Measurements from ENCODE around the gene CRIM1. TPM values are rescaled to one million over a fixed set of nuclear protein-coding genes. Genes with fewer than 3 reads are reported as not detected.

The CRIM1 gene
- total RNA-seq, 1 experiment from 2014 or later = 21.4 TPM

DNA sequence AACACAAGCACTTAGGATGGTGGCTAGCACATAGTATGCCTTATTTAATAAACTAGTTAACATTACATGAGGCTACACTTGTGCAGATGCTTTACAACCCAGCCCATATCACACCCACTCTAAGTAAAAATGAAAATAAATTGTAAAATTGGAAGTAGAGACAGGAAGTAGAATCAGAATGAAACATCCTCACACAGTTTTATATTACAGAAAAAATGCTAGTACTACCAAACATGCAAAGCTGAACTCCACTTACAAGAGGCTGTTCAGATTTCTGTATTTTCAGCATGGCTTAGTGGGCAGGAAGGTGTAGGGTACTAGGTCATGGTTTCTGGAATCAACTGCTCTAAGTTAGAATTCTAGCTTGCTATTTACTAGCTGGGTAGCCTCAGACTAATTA, 18.2 kb upstream of the CRIM1 start:
- Histone ChIP-seq H3K27me3 (ENCODE audit: control insufficient read depth, insufficient read depth, low read length) (no peaks in the 10 kb centered on the region), H3K4me3 (ENCODE audit: insufficient read depth, low read depth, low read length) (no peak overlapping the region), H3K36me3 (replicated peaks; ENCODE audit: control insufficient read depth, insufficient read depth, low read length) (no peaks in the 10 kb centered on the region)
- no peak for DNase-seq

DNA sequence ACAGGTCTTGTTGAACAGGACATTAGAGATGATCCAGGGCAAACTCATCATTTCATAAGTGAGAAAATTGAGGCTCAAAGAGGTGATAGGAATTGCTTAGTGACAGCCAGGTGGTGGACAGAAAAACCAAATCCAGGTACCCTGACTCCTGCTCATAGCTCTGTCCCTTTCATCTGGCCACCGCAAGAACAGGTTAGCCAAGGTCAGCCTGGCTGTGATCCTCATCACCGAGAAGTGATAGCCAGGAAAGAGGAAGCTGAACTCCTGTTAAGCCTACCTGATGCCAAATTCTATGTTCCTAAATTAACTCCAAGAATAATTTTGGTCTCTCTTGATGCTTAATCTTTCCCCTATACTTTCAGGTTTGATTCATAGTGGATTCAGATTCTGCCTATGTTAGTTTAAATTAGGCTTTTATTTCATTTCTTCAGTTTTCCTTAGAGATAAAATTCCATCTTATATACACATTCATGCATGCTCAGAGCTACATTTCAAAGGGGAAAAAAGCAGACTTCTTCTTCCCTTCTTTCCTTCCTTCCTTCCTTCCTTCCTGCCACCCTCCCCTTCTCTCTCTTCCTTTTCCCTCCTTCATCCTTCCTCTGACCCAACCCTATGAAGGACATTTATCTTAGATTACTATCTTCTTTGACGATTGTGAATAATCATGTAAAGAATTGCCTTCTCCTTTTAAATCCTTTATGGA, 17.3 kb upstream of the CRIM1 start:
- H3K4me3 ChIP-seq (ENCODE audit: insufficient read depth, low read depth, low read length) = no peak overlapping the region
- no peak for DNase-seq
- H3K36me3 ChIP-seq (replicated peaks; ENCODE audit: control insufficient read depth, insufficient read depth, low read length) = no peaks in the 10 kb centered on the region
- H3K27me3 ChIP-seq (ENCODE audit: control insufficient read depth, insufficient read depth, low read length) = no peaks in the 10 kb centered on the region

DNA sequence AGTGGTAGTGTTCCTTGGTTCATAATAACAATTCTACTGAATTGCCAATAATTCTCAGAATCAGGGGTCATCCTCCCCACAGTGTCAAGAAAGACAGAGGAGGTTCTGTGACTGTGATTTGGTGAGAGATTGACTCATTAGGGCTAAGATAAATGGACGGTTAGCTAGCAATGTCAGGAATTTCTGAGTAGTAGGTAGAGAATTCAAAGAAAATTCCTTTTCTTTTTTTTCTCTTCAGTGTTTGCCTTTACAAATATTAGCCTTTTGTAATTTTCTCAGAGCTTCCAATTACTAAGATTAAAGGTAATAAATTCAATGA, 16.8 kb upstream of the CRIM1 start:
- DNase-seq = no peak
- no peaks in the 10 kb centered on the region for H3K36me3 ChIP-seq (replicated peaks; ENCODE audit: control insufficient read depth, insufficient read depth, low read length)
- H3K4me3 ChIP-seq (ENCODE audit: insufficient read depth, low read depth, low read length) = no peak overlapping the region
- no peaks in the 10 kb centered on the region for H3K27me3 ChIP-seq (ENCODE audit: control insufficient read depth, insufficient read depth, low read length)

DNA sequence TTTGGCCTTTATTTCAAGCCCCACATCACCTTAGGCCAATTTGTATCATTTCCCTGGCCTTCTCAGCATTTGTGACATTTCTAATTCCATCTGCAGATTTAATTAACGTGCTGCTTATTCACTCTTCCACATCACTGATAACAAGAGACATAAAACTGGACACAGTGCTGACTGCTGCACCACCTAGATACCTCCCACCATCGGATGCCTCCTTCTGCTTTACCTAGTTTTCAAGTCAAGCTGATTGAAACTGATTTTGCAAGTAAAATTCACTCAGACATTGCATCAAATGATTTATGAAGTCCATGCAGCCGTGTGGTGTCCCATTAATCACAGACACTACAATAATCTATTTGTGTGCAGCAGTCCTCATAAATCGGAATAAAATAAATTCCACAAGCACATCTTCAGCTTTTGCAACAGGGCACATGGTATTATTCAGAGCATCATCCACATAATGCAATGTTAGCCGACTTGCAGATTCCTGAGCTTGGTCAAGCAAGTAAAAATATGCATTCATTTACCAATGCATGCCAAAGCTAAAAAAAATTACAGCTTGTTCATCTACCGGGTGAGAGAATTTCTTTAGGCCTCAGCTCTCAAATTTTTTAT, 15.9 kb upstream of the CRIM1 start:
- no peak for DNase-seq
- H3K36me3 ChIP-seq (replicated peaks; ENCODE audit: control insufficient read depth, insufficient read depth, low read length) = no peaks in the 10 kb centered on the region
- H3K27me3 ChIP-seq (ENCODE audit: control insufficient read depth, insufficient read depth, low read length) = no peaks in the 10 kb centered on the region
- no peak overlapping the region for H3K4me3 ChIP-seq (ENCODE audit: insufficient read depth, low read depth, low read length)

DNA sequence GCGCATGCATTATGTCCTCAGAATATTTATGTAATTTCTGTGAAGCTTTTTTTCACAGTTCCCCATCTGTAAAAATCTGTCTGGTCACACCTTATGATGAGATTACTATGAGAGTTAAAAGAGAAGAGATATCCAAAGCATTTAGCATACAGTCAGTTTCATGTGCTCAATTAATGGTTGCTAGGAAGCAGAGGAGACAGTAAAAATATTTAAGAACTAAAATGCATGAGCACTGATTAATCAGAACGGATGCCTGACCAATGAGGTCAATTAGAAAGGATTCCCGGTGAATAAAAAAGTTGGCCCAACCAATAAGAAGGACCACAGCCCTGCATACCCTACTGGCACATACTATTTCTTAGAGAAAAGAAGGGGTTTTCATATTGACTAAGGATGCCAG, 12.0 kb upstream of the CRIM1 start:
- Histone ChIP-seq H3K4me3 (ENCODE audit: insufficient read depth, low read depth, low read length) (no peak overlapping the region), H3K36me3 (replicated peaks; ENCODE audit: control insufficient read depth, insufficient read depth, low read length) (no peaks in the 10 kb centered on the region), H3K27me3 (ENCODE audit: control insufficient read depth, insufficient read depth, low read length) (no peaks in the 10 kb centered on the region)
- no peak for DNase-seq

DNA sequence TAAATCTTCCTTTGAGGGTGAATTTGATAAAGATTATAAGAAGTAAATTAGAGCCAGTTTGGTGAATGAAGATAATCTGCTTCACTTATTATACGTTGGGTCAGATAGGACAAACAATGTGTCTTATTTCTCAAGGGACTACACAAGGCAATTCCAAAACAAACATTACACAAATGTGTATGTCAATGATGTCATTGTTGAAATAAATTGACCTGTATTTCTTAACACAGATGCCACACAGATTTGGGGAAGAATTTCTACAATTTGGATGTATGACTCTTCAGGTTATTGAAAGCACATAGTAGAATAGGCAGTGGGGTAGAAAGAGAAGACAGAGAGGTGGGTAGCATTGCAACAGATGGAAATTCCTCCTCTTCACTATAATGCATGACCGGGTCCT, 6.9 kb upstream of the CRIM1 start:
- no peaks in the 10 kb centered on the region for H3K27me3 ChIP-seq (ENCODE audit: control insufficient read depth, insufficient read depth, low read length)
- no peak overlapping the region for H3K4me3 ChIP-seq (ENCODE audit: insufficient read depth, low read depth, low read length)
- H3K36me3 ChIP-seq (replicated peaks; ENCODE audit: control insufficient read depth, insufficient read depth, low read length) = no peaks in the 10 kb centered on the region
- no peak for DNase-seq

DNA sequence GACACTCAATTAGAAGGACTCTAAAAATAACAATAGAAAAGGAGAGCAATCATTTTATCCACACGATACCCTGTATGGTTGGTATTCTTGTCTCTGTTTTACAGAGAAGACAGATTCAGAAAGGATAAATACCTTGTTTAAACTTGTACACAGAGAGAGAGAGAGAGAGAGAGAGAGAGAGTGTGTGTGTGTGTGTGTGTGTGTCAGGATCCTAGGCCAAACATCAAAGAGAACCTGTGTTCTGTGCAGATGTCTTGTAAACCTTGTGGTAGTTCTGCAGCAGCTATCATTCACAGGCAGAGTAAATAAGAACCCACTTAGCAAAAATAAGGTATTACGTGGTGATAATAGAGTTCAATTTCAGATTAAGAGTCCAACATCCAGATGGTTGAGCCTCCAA, 4.3 kb upstream of the CRIM1 start:
- no peaks in the 10 kb centered on the region for H3K36me3 ChIP-seq (replicated peaks; ENCODE audit: control insufficient read depth, insufficient read depth, low read length)
- H3K27me3 ChIP-seq (ENCODE audit: control insufficient read depth, insufficient read depth, low read length) = no peaks in the 10 kb centered on the region
- no peak overlapping the region for H3K4me3 ChIP-seq (ENCODE audit: insufficient read depth, low read depth, low read length)
- DNase-seq = no peak

DNA sequence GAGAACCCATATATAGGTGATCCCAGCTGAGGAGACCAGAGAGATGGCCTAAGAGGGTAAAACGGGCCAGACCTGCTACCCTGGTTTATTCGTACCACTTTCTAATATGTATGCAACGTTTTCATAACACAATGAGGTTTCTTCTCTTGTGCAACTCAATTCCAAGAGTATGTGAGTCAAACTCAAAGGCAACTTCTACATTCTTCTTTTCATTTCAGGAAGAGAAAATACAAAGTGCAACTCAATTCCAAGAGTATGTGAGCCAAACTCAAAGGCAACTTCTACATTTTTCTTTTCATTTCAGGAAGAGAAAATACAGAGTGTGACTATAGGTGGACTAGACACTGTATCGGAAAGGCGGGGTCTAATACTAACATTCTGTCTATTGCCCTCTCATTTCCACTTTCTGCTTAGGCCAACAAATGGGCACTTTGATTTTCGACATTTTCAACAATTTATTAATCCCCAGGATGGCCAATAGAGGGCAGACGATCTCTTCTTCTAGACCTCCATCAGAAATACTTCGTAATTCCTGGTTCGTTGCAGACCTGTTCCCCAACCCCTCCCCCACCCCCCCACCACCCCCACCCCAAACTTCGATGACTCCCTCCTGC, 3.7 kb upstream of the CRIM1 start:
- Histone ChIP-seq H3K4me3 (ENCODE audit: insufficient read depth, low read depth, low read length) (no peak overlapping the region), H3K36me3 (replicated peaks; ENCODE audit: control insufficient read depth, insufficient read depth, low read length) (no peaks in the 10 kb centered on the region), H3K27me3 (ENCODE audit: control insufficient read depth, insufficient read depth, low read length) (no peaks in the 10 kb centered on the region)
- DNase-seq = peak; percentile 64

DNA sequence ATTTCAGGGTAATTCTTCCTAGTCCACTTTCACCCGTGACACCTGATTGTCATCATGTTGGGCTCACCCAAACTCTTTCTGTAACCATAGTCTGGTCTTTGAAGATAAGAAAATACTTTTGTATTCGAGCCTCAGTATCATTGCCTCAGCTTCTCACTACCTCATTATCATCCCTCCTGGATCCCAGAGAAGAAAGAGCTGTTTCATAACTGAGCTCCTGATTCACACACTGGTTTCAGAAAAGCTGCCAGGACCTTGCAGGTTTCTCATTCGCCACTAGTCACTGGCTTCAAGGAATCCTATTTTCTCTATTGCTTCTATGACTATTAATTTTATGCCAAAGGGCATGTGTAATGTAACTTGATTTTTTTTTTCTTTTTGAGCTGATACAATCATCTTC, 2.9 kb upstream of the CRIM1 start:
- Histone ChIP-seq H3K27me3 (ENCODE audit: control insufficient read depth, insufficient read depth, low read length) (no peaks in the 10 kb centered on the region), H3K36me3 (replicated peaks; ENCODE audit: control insufficient read depth, insufficient read depth, low read length) (no peaks in the 10 kb centered on the region), H3K4me3 (ENCODE audit: insufficient read depth, low read depth, low read length) (no peak overlapping the region)
- no peak for DNase-seq

DNA sequence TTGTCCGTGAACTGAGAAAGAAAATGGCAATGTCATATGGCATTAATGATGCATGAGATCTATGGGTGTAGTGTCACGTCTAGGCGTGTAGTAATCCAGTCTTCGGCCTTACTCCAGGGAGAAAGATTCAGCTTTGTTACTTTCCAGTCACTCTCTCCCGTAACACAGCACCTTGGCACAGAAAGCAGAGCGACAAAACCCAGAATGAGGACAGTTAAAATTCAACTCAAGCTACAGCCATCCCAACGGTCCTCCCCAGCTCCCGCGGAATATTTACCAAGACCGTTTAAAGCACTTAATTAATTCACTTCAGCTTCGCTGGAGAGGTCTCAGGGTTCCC, 797 bp upstream of the CRIM1 start:
- Histone ChIP-seq H3K36me3 (replicated peaks; ENCODE audit: control insufficient read depth, insufficient read depth, low read length) (no peaks in the 10 kb centered on the region), H3K27me3 (ENCODE audit: control insufficient read depth, insufficient read depth, low read length) (no peaks in the 10 kb centered on the region), H3K4me3 (ENCODE audit: insufficient read depth, low read depth, low read length) (peak overlapping the region; percentile 63)
- DNase-seq = no peak

DNA sequence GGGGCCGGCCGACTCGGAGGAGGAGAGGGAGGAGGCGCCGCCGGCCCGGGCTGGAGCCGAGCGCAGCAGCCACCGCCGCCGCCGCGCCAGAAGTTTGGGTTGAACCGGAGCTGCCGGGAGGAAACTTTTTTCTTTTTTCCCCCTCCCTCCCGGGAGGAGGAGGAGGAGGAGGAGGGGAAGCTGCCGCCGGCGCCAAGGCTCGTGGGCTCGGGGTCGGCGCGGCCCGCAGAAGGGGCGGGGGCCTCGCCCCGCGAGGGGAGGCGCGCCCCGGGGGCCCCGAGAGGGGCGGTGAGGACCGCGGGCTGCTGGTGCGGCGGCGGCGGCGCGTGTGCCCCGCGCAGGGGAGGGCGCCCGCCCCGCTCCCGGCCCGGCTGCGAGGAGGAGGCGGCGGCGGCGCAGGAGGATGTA, 316 bp downstream of the CRIM1 start:
- Histone ChIP-seq H3K36me3 (replicated peaks; ENCODE audit: control insufficient read depth, insufficient read depth, low read length) (no peaks in the 10 kb centered on the region; the same call in 1 of the 2 replicates), H3K4me3 (ENCODE audit: insufficient read depth, low read depth, low read length) (peak overlapping the region; percentile 88), H3K27me3 (ENCODE audit: control insufficient read depth, insufficient read depth, low read length) (no peaks in the 10 kb centered on the region)
- DNase-seq = peak; percentile 74

DNA sequence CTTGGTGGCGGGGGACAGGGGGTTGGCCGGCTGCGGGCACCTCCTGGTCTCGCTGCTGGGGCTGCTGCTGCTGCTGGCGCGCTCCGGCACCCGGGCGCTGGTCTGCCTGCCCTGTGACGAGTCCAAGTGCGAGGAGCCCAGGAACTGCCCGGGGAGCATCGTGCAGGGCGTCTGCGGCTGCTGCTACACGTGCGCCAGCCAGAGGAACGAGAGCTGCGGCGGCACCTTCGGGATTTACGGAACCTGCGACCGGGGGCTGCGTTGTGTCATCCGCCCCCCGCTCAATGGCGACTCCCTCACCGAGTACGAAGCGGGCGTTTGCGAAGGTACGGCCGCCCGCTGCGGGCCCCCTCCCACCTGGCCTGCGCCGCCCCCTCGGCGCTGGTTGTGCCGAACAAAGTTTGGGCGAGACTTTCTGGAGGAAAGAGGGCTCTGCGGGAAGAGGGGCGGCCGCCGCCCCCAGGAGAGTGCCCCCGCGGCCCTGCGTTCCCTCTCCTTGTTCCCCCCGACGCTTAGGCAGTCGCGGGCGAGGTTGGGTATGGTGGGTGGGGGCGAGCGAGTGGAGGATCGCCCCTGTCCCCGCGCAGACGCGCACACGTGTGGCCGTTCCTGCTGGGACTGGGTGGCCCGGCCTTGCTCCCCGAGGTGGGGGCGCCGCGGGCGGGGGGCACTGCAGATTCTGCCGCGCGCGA, 866 bp downstream of the CRIM1 start:
- peak; percentile 73 for DNase-seq
- Histone ChIP-seq H3K27me3 (ENCODE audit: control insufficient read depth, insufficient read depth, low read length) (no peaks in the 10 kb centered on the region), H3K36me3 (replicated peaks; ENCODE audit: control insufficient read depth, insufficient read depth, low read length) (no peaks in the 10 kb centered on the region; the same call in 1 of the 2 replicates), H3K4me3 (ENCODE audit: insufficient read depth, low read depth, low read length) (peak overlapping the region; percentile 88)

DNA sequence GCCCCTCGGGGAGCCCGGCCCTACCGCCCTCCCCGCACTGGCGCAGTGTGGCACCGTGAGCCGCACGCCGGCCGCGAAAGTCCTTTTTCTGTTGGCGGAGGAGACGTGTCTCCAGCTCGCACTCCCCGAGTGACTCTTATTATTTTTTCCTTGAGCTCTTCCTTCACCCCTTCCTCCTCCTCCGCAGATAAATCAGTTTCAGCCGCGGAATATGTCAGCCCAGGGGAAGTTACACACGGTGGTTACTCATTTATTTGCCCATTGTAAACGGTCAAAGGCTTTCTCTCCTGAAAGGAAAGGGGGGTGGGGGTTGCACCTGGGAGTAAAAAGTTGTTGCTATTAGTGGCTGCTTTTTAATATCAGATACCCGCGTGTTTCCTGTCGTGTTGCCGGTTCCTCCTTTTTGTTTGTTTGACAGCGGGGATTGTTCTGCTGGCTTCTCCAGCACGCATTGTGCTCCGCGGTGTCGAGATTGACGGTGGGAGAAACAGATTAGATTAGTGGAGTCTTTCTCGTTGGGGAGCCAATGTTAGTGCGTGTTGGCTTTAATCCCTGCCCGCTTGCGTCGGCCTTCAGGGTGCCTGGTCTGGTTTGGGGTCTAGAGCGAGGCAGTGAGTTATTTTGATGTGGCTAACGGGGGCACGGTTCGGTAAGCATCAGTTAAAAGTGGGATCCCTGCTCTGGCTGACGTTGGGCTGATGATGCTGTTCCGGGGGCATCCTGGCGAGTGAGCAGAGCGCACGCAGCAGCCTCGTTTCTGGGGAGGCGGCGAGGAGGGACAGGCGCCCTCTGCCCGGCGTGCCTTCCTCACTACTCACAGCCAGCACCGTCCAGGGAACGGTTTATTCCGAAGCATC, 1.6 kb downstream of the CRIM1 start:
- peak; percentile 59 for DNase-seq
- H3K27me3 ChIP-seq (ENCODE audit: control insufficient read depth, insufficient read depth, low read length) = no peaks in the 10 kb centered on the region
- H3K36me3 ChIP-seq (replicated peaks; ENCODE audit: control insufficient read depth, insufficient read depth, low read length) = no peaks in the 10 kb centered on the region; the same call in 1 of the 2 replicates
- H3K4me3 ChIP-seq (ENCODE audit: insufficient read depth, low read depth, low read length) = peak overlapping the region; percentile 88

DNA sequence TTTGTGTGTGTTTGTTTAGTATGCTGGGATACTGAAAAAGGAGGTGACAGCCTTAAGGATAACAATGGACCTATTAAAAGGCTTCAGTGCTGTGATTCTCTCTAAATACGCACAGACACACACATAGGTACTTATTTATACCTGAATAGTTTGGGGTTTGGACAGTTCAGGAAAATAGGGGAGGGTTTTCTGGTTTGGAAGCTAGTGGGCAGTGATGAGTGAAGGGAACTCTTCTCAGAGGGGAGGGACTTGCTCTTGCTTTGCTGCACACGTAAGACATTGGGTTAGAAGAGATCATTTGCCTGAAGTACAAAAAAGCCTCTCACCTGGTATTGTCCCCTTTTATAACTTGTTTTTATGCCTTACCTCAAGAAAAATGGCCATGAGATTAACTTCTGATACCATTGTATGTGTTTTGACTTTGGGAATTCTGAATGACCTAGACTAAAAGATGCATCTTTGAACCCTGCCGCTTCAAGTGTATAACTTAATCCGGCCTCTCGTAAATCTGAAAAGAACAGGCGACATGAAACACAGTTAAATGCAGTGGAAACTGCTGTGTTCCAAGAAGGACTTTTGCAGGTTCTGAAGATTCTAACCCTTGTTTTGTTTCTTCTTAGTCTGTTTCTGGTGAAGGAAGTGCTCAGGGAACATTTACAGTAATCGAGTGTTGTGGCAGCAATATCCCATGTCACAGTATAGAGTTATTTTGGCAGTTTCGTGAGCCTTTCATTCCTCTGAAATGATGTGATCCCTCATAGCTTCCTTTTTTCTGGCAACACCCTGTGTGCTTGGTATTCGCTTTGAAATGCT, 2.5 kb downstream of the CRIM1 start:
- no peaks in the 10 kb centered on the region for H3K27me3 ChIP-seq (ENCODE audit: control insufficient read depth, insufficient read depth, low read length)
- H3K36me3 ChIP-seq (replicated peaks; ENCODE audit: control insufficient read depth, insufficient read depth, low read length) = no peaks in the 10 kb centered on the region; the same call in 1 of the 2 replicates
- DNase-seq = peak; percentile 42
- H3K4me3 ChIP-seq (ENCODE audit: insufficient read depth, low read depth, low read length) = peak overlapping the region; percentile 88
